HepG2 (cell line): ENCODE results near the gene NLRP12. TPM values are rescaled to one million over a fixed set of nuclear protein-coding genes. Genes with fewer than 3 reads are reported as not detected.
A peak's percentile ranks its signal among the peaks of the same experiment; 100 is the strongest.

Experiments
- AKAP8 ChIP-seq: sonication (generic); formaldehyde crosslinking; IDR thresholded peaks from 2 replicates; pipeline ENCODE4 v1.5.1; 2020; ENCODE audit warnings: mild to moderate bottlenecking, missing genetic modification reagents
- HES4 ChIP-seq: sonication (generic); formaldehyde crosslinking; IDR thresholded peaks from 2 replicates; pipeline ENCODE4 v1.9.0; 2021; ENCODE audit warnings: mild to moderate bottlenecking, missing genetic modification reagents, borderline replicate concordance
- MAFG ChIP-seq: sonication (generic); formaldehyde crosslinking; IDR thresholded peaks from 2 replicates; pipeline ENCODE4 v1.5.1; 2020; ENCODE audit warnings: mild to moderate bottlenecking, missing genetic modification reagents
- MLXIP ChIP-seq: sonication (generic); formaldehyde crosslinking; IDR thresholded peaks from 2 replicates; pipeline ENCODE4 v1.9.0; 2021; ENCODE audit warnings: missing genetic modification reagents, borderline replicate concordance
- SAFB2 ChIP-seq: sonication (generic); formaldehyde crosslinking; IDR thresholded peaks from 2 replicates; pipeline ENCODE4 v1.5.1; 2020; ENCODE audit warnings: missing genetic modification reagents, low read depth, mild to moderate bottlenecking, borderline replicate concordance
- SNAI1 ChIP-seq: sonication (generic); formaldehyde crosslinking; IDR thresholded peaks from 2 replicates; pipeline ENCODE4 v1.5.0; 2020; ENCODE audit warnings: mild to moderate bottlenecking, missing genetic modification reagents, borderline replicate concordance
- TFAP4 ChIP-seq: sonication (generic); IDR thresholded peaks from 2 replicates; pipeline ENCODE4 v1.6.1; 2016; ENCODE audit warnings: low read depth, borderline replicate concordance
- TMF1 ChIP-seq: sonication (generic); formaldehyde crosslinking; IDR thresholded peaks from 2 replicates; pipeline ENCODE4 v1.8.1; 2022; ENCODE audit warnings: low read depth, missing genetic modification reagents
- ZFP36 ChIP-seq: fragments of 150-350 bp; IDR thresholded peaks from 2 replicates; pipeline ENCODE4 v1.6.1; 2018; ENCODE audit warnings: borderline replicate concordance, low read length, low read depth; ENCODE audit not compliant: partially characterized antibody
- ZFP62 ChIP-seq: sonication (generic); formaldehyde crosslinking; IDR thresholded peaks from 2 replicates; pipeline ENCODE4 v1.4.0; 2020; ENCODE audit warnings: missing genetic modification reagents
- ZNF333 ChIP-seq: sonication (generic); formaldehyde crosslinking; IDR thresholded peaks from 2 replicates; pipeline ENCODE4 v1.4.0; 2020; ENCODE audit warnings: mild to moderate bottlenecking, missing genetic modification reagents, borderline replicate concordance
- ZNF383 ChIP-seq: sonication (generic); formaldehyde crosslinking; IDR thresholded peaks from 2 replicates; pipeline ENCODE4 v1.4.0; 2020; ENCODE audit warnings: missing genetic modification reagents, mild to moderate bottlenecking, borderline replicate concordance
- ZNF550 ChIP-seq: sonication (generic); formaldehyde crosslinking; IDR thresholded peaks from 2 replicates; pipeline ENCODE4 v1.4.0; 2020; ENCODE audit warnings: mild to moderate bottlenecking, missing genetic modification reagents, borderline replicate concordance
- ZNF670 ChIP-seq: sonication (generic); formaldehyde crosslinking; IDR thresholded peaks from 2 replicates; pipeline ENCODE4 v1.8.0; 2022; ENCODE audit warnings: mild to moderate bottlenecking, missing genetic modification reagents, borderline replicate concordance
- ZNF687 ChIP-seq: sonication (generic); formaldehyde crosslinking; IDR thresholded peaks from 2 replicates; pipeline ENCODE4 v1.5.1; 2020; ENCODE audit warnings: mild to moderate bottlenecking, missing genetic modification reagents, moderate library complexity
- polyA plus RNA-seq, 8 experiments: library from polyadenylated mRNA; depleted of rRNA in 3 of 8; stranded (reverse) in 7 of 8; unstranded in 1 of 8; fragments of >200 nt; fragmentation: Illumina TruSeq in 4 of 8; extraction: Trizol in 4 of 8; gene quantifications; 2 replicates each; pipeline versions ENCODE4 v1.2.1 to v1.2.3, GENCODE V29; 2011 to 2016; ENCODE audit warnings: low read depth in 4 of 8, missing spikeins in 1 of 8, mixed read lengths in 1 of 8; ENCODE audit not compliant: insufficient read depth in 1 of 8
- total RNA-seq, 5 experiments: library from RNA; depleted of rRNA; stranded (reverse); fragments of >200 nt; fragmentation: Illumina TruSeq; extraction: Trizol; gene quantifications; 2 replicates each; pipeline ENCODE4 v1.2.3, GENCODE V29; 2016; ENCODE audit warnings: low read depth in 1 of 5
- TF ChIP-seq, protein P1 (sequence below): sonication (generic); formaldehyde crosslinking; IDR thresholded peaks from 2 replicates; pipeline ENCODE4 v1.5.1; 2020; ENCODE audit warnings: missing genetic modification reagents, mild to moderate bottlenecking, borderline replicate concordance

Gene NLRP12
- total and polyA plus RNA-seq, 2 of the 13 experiments (the other 11 are each of a cell fraction or from before 2014, with no cell fraction given): 0.15 to 0.20 TPM

GRCh38 chr19:53865918-53866864, 42.1 kb upstream of the NLRP12 start (continued):
- TF ChIP-seq ZFP36 (no peak), ZNF687 (CRISPR knock-in tag) (peak; percentile 83), AKAP8 (CRISPR knock-in tag) (peak; percentile 85), SNAI1 (CRISPR knock-in tag) (0 out of 2 replicates have a peak, but pooled peaks have one; percentile 18), TFAP4 (no peak), MLXIP (no peak), SAFB2 (CRISPR knock-in tag) (peak; percentile 85), TMF1 (no peak), ZNF383 (CRISPR knock-in tag) (no peak), ZNF550 (CRISPR knock-in tag) (no peak), ZNF333 (CRISPR knock-in tag) (peak; percentile 71; the same call in 1 of the 2 replicates), ZNF670 (CRISPR knock-in tag) (no peak), ZFP62 (CRISPR knock-in tag) (no peak), HES4 (peak; percentile 6; the same call in 1 of the 2 replicates), MAFG (CRISPR knock-in tag) (no peak)
- TF ChIP-seq, protein P1, sequence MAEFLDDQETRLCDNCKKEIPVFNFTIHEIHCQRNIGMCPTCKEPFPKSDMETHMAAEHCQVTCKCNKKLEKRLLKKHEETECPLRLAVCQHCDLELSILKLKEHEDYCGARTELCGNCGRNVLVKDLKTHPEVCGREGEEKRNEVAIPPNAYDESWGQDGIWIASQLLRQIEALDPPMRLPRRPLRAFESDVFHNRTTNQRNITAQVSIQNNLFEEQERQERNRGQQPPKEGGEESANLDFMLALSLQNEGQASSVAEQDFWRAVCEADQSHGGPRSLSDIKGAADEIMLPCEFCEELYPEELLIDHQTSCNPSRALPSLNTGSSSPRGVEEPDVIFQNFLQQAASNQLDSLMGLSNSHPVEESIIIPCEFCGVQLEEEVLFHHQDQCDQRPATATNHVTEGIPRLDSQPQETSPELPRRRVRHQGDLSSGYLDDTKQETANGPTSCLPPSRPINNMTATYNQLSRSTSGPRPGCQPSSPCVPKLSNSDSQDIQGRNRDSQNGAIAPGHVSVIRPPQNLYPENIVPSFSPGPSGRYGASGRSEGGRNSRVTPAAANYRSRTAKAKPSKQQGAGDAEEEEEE (CRISPR knock-in tag): no peak
